GM04503 (cell line): Measurements from ENCODE around the gene REXO1.

Source experiments
- DNase-seq: peaks from one replicate; pipeline ENCODE4 v3.0.0-alpha.2; 2012; ENCODE audit warnings: low read depth

The REXO1 gene

DNA sequence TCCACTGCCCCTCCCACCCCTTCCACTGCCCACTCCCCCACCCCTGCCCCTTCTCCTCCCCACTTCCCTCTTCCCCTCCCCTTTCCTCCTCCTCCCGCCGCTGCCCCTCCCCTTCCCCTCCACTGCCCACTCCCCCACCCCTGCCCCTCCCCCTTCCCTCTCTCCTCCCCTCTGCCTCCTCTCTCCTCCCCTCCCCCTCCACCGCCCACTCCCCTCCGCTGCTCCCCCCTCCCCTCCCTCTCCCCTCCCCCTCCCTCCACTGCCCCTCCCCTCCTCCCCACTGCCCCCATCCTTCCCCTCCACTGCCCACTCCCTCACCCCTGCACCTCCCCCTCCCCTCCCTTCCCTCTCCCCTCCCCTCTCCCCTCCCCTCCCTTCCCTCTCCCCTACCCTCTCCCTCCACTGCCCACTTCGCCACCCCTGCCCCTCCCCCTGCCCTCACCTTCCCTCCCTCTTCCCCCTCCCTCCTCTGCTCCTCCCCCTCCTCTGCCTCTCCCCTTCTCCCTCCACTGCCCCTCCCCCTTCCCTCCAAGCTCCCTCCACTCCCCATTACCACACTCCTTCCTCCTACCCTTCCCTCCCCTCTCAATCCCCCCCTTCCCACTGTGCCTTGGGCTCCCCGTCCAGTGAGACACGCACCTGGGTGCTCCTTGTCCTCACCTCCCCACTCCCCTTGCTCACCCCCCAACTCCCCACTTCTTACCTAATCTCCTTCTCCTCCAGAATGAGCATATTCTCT lies 58.1 kb downstream of the REXO1 start:
- no peak for DNase-seq

DNA sequence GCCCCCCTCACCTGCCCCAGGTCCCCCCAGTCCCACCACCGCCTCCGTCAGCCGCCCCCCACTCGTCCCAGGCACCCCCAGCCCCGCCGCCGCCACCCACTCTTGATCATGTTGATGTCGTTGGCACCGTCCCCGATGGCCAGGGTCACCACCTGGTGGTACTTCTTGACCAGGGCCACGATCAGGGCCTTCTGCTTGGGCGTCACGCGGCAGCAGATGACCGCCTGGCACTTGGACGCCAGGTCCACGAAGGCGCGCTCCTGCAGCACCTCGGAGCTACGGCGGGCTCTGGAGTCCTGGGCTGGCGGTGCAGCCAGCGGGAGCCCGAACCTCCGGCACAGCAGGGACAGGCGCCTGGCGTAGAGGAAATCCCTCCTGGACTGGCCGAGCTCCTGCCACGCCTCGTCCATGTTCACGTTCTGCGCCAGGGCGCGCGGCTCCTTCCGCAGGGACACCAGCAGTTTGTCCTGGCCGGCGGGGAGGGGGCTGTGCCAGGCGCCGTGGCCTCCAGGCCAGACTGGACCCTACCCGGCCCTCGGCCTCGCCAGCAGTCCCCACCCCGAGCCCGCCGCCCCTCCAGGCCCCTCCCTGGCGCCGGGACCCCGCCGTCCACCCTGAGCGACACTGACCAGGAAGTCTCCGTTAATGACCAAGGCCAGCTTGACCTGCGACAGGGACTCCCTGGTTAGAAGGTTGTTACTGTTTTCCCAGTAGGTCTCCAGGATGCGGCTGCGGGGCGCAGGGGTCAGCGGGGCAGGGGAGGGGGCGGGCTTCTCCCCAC lies 58.8 kb downstream of the REXO1 start:
- DNase-seq: no peak

DNA sequence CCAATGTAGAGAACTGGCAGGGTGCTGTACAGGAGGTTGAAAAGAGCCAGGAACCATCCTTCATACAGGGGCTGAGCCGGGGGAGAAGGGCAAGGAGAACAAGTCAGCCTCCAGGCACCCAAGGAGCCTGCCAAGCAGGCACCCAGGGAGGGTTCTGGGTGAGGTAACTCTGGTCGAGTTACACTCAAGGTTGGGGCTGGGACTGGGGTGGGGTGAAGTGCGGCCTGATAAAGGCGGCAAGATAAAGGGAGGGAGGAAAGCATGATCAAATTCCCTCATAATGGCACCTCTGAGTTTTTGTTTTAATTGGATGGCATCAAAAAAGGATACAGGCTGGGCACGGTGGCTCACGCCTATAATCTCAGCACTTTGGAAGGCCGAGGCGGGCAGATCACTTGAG lies 61.2 kb downstream of the REXO1 start:
- DNase-seq: no peak

DNA sequence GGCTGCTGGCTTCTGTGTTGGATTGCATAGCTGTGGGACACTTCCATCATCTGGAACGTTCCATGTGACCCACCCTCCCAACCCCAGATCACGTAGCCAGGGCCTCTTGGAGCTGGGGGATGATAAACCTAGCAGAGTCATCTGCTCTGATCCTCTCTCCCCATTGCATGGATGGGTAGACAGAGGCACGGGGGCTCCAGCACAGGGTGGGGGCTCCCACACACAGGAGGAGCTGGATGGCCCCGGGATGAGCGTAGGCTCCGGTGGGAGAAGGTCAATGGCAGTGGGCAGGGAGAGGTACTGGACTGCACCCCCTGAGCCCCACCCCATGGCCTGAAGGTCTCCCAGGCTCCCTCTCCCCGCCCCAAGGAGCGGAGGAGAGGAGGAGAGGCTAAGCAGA lies 61.6 kb downstream of the REXO1 start:
- DNase-seq: no peak

DNA sequence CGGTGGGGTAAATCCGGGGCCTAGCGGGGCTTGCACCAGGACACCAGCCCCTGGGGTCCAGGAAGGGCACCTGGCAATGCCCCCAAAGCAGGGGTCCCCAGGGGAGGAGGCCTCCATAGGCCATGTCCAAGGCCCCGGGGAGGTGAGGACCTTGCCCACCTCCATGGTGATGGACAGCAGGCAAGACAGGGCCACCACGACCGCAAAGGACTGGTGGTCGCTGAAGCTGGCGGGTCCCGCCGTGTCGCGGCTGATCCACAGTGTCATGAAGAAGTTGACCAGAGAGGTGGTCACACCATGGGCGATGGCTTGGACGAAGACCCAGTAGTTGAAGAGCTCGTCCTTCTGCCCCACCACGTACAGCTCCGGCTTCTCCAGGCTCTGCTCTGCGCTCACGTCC lies 63.0 kb downstream of the REXO1 start:
- DNase-seq: no peak

DNA sequence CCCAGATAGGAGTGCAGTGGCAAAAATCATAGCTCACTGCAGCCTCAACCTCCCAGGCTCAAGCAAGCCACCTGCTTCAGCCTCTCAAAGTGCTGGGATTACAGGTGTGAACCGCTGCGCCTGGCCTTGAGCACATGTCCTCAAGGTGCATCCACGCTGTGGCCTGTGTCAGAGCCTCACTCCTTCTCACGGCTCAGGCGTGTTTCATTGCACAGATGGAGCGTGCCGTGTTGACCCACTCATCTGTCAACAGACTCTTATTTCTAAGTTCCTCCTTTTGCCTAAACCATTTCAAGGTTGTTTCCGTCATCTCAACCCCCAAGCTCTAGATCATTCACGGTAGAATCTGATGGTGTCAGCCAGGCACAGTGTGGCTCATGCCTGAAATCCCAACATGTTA lies 64.4 kb downstream of the REXO1 start:
- no peak for DNase-seq

DNA sequence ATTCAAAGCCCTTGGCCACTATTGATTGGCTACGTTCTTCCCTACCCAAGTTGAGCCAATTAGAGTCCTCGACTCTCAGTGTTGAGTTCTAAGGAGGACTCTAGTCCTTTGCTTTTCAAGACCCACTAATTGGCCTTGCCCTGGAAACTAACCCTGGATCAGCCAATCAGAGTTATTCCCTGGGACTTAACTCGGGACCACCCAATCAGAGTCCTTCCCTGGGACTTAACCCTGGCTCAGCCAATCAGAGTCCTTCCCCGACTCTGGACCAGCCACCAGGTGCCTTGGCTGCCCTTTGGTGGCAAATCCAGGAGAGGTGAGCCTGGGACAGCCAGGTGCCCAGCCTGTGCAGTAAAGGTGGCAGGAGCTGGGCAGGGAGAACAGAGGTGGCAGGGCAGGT lies 64.9 kb downstream of the REXO1 start:
- no peak for DNase-seq

DNA sequence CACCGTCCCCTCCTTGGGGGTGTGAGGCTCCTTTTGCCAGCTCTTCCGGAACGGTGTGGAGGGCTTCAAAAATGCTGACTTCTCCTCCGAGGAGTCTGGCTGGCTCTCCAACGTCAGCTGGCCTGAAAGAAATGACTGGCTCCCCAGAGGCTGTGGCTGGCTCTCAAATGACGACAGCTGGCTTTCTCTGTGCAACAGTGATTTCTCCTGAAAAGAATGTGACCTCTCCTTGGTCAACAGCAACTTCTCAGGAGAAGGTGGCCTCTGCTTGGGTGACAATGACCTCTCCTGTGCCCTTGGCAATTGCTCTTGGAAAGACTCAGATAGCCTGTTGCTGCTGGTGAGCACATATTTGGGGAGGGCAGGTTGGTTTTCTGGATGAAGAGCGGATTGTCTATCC lies 65.8 kb downstream of the REXO1 start:
- no peak for DNase-seq

DNA sequence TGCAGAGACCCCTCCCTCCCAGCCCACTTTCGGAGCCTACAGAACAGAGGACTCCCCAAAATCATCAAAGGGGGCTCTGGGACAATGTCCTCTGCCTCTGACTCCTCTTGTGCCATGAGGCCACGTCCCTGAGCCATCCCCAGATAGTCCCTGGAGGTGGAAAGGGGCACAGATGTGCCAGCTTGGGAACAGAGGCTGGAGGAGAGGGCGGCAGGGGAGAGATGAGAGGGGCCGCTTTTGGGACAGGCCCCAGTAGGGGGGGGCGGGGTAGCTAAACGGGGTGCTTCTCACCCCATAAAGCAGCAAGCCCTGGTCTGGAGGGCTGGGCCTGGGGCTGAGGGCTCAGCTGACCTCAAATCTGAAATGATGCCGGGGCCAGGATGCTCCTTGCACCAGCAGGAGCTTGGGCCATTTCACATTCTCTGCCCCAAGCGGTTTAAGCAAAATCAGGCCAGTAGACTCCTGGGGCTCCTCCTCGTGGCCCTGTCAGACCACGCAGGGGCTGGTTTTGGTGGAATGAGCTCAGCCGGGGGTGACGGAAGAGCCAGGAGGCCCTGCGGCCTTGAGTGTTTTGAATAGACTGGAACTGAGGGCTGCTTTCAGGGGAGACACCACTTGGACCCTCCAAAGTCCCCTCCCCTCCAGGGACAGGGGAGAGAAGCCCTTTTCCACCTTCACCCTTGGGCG lies 67.9 kb downstream of the REXO1 start:
- DNase-seq: no peak

DNA sequence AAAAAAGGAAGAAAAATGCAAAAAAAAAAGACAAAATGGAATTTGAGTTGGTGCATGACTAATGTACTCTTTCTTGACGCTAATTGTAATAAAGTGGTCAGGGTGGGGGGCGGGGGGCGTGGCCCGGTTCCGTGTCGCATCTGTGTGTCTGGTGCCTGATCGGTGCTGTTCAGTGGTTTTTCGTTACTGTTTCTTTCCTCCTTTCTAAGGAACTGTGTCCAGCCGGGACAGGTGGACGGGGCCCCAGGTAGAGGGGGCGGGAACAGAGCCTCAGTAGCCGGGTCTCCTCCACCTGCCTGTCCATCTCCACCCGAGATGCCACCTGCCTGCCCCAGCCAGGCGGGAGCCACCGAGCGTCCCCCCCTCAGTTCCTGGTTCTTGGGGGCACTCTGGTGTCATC lies 68.7 kb downstream of the REXO1 start:
- DNase-seq: no peak

DNA sequence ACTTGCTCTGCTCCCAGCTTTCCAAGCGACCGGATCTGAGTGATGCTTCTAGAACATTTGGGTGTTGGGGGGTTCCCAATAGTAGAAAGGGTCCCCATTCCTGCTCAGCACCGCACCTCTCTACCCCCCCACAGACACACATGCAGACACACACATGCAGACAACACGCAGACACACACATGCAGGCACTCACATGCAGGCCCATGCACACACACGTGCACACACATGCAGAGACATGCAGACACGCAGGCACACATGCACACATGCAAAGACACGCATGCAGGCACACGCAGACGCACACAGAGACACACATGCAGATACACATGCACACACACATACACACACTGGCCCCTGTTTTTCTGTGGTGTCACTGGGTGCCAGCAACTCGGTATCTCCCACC lies 71.1 kb downstream of the REXO1 start:
- DNase-seq: no peak

DNA sequence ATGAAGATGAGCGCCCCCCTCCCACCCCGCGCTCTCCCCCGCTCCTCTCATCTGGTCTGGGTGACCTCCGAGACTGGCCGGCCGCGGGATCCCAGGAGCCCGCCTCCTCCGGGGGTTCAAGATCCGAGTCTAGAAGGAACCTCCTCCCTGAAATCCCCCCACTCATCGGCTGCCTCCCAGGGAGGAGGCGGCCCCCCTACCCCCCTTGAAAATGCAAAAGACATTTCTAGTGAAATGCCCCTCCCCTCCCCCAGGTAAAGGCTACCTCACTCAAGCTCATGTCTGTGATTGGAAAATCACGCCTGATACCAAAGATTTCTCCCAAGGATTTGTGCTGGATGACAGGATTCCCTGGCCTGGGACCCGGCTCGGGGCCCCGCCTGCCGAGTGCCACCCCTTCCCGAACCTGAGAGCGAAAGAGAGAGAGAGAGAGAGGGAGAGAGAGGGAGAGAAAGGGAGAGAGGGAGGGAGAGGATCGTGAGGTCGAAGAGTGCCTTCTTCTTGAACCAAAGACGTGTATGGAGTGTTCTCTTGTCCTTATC lies 71.6 kb downstream of the REXO1 start:
- no peak for DNase-seq

DNA sequence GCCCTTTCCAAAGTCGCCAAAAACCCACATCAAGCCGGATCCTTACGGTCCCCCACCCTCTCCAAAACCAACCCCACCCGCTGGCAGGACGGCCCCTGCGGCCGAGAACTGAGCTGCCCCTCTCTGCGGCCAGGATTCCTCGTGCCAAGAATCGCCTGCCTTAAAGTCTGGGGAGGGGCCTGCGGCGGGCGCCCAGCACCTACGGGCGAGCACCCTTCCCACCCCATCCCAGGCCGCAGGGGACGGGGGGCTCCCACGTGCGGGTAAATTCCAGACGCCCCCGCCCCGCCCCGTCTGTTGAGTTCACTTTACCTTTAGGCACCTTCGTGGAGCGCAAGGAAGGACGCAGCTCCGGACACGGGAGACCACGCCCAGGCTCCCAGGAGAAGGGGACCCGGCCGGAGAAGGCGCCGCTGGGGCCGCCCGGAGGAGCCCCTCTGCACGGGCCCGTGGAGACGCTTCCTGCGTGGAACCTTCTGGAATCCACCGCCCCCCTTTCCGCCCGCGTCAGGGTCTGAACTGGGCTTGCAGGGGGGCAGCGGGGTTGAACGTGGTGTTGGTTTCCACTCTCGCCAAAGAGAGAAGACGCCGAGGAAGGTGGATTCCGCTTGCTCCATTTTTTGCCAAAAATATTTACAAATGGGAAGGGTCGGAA lies 72.2 kb downstream of the REXO1 start:
- no peak for DNase-seq

DNA sequence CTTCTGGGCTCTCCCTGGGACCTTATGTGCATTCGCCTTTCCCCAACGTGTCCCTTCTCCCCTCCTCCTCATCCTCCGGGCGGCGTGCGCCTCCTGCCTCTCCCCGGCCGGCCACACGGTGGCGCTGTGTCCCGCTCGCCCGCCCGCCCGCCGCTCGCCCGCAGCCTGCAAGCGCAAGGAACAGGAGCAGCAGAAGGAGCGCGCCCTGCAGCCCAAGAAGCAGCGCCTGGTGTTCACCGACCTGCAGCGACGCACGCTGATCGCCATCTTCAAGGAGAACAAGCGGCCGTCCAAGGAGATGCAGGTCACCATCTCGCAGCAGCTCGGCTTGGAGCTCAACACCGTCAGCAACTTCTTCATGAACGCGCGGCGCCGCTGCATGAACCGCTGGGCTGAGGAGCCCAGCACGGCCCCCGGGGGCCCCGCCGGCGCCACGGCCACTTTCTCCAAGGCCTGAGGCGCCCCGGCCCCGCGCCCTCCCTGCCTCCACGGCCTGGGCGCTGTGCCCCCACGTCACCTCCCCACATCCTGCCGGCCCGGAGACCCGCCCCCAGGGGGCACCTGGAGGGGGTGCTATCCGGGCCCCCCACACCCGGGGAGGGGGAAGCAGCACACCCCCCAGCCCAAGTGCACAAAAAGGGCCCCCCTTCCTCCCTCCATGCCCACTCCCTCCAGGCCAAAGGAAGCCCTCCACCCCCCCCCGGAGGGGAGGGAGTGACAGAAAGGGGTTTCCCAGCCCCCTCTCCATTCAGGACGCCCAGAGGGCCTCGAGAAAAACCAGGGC lies 73.1 kb downstream of the REXO1 start:
- no peak for DNase-seq

DNA sequence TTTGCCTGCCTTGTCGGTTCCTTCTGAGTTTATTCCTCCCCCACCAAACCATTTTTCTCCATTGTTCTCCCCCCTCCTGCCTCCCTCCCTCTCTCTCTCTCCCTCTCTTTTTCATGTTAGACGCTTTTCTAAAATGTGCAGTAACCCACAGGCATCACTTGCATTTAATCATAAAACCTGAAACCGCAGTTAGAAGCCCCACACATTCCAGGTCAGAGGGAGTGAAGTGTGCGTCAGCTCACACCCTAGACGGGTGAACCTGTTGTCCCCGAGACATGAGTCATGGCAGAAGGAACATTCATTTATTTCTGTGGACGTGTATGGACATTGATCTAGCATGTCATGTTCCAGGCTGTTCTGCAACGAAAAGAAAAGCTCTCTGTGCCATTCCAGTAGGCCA lies 75.1 kb downstream of the REXO1 start:
- DNase-seq: no peak

DNA sequence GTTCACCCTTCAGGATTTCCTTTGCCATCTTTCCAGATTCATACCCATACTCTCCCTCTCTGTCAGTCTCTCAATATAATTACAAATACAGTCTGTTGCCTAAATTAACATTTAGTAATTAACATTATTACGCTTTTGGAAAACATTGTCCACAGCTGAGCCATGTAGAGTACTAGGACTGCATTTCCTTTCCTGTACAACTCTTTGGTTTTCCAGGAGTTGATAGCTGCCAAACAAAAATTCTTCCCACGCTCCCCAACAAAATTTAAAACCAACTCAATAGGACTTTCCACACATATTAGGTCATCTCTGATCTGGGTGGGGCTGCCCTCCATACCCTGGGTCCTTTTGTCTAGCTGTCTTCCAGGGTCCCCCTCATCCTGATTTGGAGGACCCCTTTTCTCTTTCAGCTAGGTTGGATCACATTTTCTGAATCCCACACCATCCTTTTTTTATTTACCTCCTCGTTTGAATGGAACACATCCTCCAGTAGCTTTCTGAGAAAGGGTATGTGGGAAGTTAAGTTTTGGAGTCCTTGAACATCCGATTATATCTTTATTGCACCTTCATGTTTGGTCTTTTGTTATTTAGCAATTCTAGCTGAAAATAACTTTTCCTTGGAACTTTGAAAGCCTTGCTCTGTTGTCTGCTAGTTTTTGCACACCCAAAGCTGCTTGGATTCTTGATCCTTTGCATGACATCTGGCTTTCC lies 77.3 kb downstream of the REXO1 start:
- DNase-seq: no peak

DNA sequence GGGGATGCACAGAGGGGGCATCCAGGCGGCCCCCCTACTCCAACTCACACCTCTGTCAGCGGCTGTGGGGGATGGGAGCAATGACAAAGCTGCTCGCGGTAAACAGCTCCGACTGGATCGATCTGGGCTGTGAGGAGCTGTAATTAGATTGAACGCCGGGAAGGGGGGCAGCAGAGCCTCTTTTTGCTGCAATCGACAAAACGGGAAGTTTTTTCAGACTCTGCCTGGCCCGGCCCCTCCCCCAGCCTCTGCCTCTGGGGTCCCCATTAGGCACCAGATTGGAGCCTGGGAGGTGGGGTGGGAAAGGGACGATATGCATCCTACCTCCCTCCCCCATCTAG lies 78.7 kb downstream of the REXO1 start:
- DNase-seq: no peak

DNA sequence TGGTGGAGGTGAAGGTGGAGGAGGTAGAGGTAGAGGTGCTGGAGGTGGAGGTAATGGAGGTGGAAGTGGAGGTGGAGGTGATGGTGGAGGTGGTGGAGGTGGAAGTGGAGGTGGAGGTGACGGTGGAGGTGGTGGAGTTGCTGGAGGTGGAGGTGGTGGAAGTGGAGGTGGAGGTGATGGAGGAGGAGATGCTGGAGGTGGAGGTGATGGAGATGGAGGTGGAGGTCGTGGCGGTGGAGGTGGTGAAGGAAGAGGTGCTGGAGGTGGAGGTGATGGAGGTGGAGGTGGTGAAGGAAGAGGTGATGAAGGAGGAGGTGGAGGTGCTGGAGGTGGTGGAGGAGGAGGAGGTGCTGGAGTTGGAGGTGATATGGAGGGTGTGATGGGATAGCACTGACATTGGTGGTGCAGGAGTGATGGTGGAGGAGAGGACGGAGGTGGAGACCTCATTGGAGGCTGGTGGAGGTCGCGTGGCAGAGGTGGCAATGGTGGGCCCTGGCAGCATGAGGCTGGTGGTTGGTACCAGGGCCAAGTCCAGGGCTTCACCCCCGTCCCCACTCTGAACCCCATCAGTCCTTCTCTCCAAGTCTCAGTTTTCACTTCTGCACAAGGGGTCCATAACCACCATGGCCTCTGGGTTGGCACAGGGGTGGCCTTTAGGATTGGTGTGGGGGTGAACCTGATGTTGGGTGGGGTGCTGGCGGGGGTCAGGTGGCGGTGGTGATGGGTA lies 79.2 kb downstream of the REXO1 start:
- no peak for DNase-seq

DNA sequence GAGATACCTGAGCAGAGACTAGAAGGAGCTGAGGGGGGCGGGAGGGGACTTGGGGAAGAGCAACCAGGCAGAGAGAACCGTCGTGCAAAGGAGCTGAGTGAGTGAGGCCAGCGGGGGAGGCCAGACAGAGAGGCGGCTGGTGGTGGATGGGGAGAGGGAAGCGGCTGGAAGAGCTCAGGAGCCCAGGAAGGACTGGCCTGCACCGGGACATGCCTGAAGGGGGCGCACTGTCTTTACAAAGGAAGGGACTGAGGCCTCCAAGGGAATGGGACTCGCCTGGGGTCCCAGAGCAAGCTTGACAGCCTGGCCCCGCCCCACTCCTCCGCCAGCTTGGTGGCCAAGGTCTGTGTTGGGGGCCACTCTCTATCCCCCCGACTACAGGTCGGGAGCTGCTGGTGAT lies 80.0 kb downstream of the REXO1 start:
- DNase-seq: no peak

DNA sequence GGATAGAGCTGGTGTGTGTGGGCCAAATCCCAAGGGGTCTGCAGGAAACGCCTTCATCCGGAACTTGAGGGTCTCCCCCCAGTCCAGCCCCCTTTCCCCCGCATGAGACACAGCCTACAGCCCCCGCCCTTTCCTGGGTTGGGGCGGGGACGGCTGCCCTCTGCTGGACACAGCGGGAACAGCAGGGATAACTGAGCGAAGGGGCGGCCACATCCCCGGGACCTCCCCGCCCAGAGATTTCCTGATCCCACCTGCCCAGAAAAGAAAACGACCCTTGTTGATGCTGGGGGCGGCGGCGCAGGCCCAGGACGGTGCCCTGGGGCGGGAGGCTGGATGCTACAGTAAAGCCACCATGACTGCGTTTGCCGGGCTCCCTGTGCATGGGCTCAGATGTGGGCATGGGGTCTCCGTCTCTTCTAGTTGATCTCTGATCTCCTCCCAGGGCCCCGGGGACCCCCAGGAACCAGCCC lies 80.8 kb downstream of the REXO1 start:
- no peak for DNase-seq
